Endodermal cell (in vitro differentiated cells): ENCODE results near the gene RAB31. TPM values are rescaled to one million over a fixed set of nuclear protein-coding genes. Genes with fewer than 3 reads are reported as not detected.

Source experiments
- DNase-seq: peaks from one replicate; pipeline ENCODE4 v3.0.0-alpha.2; 2017
- H3K27ac ChIP-seq: 2 replicates; pipeline ENCODE4 v1.5.1; 2013; ENCODE audit warnings: mild to moderate bottlenecking, low read depth, low read length, moderate library complexity
- H3K27me3 ChIP-seq: 2 replicates; pipeline ENCODE4 v1.6.1; 2013; ENCODE audit warnings: mild to moderate bottlenecking, low read length, moderate library complexity; ENCODE audit not compliant: insufficient read depth, control insufficient read depth, poor library complexity, severe bottlenecking
- H3K36me3 ChIP-seq: 2 replicates; pipeline ENCODE4 v1.7.0; 2013; ENCODE audit warnings: mild to moderate bottlenecking, low read length, moderate library complexity; ENCODE audit not compliant: control insufficient read depth, insufficient read depth
- H3K4me1 ChIP-seq: one replicate; pipeline ENCODE4 v1.7.0; 2013; ENCODE audit warnings: low read length; ENCODE audit not compliant: control insufficient read depth, insufficient read depth
- H3K4me3 ChIP-seq: 2 replicates; pipeline ENCODE4 v1.5.1; 2013; ENCODE audit warnings: mild to moderate bottlenecking, low read length, moderate library complexity
- H3K9ac ChIP-seq: 2 replicates; pipeline ENCODE4 v1.6.1; 2013; ENCODE audit warnings: mild to moderate bottlenecking, low read length, moderate library complexity; ENCODE audit not compliant: poor library complexity, severe bottlenecking; ENCODE audit errors: extremely low read depth
- H3K9me3 ChIP-seq: 2 replicates; pipeline ENCODE4 v1.6.1; 2013; ENCODE audit warnings: mild to moderate bottlenecking, low read length, moderate library complexity; ENCODE audit not compliant: control insufficient read depth
- H3K27ac Mint-ChIP-seq: 2 replicates; pipeline ENCODE4 v1.8.0; 2020; ENCODE audit warnings: mixed read lengths
- H3K27me3 Mint-ChIP-seq: 2 replicates; pipeline ENCODE4 v1.8.0; 2021; ENCODE audit warnings: mild to moderate bottlenecking, mixed read lengths; ENCODE audit not compliant: insufficient read depth
- H3K36me3 Mint-ChIP-seq: 2 replicates; pipeline ENCODE4 v1.8.0; 2020; ENCODE audit warnings: low read depth, mixed read lengths
- H3K4me1 Mint-ChIP-seq: 2 replicates; pipeline ENCODE4 v1.8.0; 2020; ENCODE audit warnings: mixed read lengths
- H3K4me3 Mint-ChIP-seq: 2 replicates; pipeline ENCODE4 v1.8.0; 2020; ENCODE audit warnings: mild to moderate bottlenecking, moderate library complexity, mixed read lengths
- H3K9me3 Mint-ChIP-seq: 2 replicates; pipeline ENCODE4 v1.8.0; 2020; ENCODE audit warnings: mild to moderate bottlenecking, mixed read lengths
- WGBS, 2 experiments: methylation state at CpG; one replicate each; pipeline versions ENCODE4 v1.1.5 to v1.1.7; 2013; ENCODE audit warnings: missing lambda C conversion rate in 2 of 2, mixed read lengths in 1 of 2; ENCODE audit not compliant: insufficient coverage in 1 of 2, insufficient read length in 1 of 2; 5-methylcytosine and 5-hydroxymethylcytosine counted together
- total RNA-seq, 2 donors: library from RNA; stranded (reverse); fragmentation: NEBNext Ultra II Directional in 1 of 2; extraction: Animal tissue kit (Norgen Biotek cat#: 25700) in 1 of 2; gene quantifications; 2 replicates in 1 of 2; 3 replicates in 1 of 2; pipeline ENCODE4 v1.2.1, GENCODE V29; 2021
- TF ChIP-seq, protein P1 (sequence below): fragments of 200-600 bp; sonication (generic); conservative IDR thresholded peaks from 2 replicates; pipeline ENCODE4 v1.5.0; 2021; ENCODE audit warnings: antibody characterized with exemption, mild to moderate bottlenecking

RAB31 gene
- total RNA-seq, 2 donors from 2014 or later: 11.7 to 20.3 TPM

DNA sequence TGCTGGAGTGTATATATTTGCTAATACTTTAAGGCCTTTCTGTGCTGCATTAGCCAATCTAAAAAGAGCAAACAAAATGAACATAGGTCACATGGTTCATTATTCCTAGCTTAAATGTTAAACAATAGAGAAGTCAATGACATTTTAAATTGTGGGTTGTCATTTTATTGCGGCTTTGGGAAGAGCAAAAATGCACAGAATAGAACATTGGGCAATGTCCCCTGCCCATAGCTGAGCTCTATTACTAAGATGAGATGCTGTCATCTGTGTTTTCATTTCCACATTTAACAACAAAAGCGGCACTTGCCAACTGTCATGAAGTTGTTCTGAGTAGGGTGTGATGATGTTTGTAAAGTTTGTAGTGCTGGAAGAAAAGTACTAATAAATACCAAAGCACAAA lies 202.6 kb downstream of the RAB31 start:
- H3K36me3 Mint-ChIP-seq: no peaks in the 10 kb centered on the region
- H3K4me3 Mint-ChIP-seq: no peak overlapping the region
- TF ChIP-seq, protein P1, sequence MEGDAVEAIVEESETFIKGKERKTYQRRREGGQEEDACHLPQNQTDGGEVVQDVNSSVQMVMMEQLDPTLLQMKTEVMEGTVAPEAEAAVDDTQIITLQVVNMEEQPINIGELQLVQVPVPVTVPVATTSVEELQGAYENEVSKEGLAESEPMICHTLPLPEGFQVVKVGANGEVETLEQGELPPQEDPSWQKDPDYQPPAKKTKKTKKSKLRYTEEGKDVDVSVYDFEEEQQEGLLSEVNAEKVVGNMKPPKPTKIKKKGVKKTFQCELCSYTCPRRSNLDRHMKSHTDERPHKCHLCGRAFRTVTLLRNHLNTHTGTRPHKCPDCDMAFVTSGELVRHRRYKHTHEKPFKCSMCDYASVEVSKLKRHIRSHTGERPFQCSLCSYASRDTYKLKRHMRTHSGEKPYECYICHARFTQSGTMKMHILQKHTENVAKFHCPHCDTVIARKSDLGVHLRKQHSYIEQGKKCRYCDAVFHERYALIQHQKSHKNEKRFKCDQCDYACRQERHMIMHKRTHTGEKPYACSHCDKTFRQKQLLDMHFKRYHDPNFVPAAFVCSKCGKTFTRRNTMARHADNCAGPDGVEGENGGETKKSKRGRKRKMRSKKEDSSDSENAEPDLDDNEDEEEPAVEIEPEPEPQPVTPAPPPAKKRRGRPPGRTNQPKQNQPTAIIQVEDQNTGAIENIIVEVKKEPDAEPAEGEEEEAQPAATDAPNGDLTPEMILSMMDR: no peak

DNA sequence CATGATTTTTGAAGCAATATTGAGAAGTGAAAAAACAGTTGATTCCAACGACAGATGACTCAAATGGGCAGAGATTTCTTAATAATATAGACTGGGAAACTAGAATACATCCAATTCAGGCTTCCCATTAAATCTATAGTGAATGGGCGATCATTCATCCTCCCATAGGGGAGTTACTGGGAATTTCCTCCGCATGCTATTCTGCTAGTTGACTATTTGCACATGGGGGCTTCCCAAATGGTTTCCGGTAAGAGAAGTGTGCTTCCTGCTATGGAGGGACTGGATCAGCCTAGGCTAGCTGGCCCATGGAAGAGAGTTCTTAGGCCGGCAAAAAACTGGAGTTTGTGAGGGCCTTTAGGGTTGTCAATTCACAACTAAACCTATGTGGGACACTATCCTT lies 203.1 kb downstream of the RAB31 start:
- H3K4me1 ChIP-seq: no peaks in the 10 kb centered on the region
- DNase-seq: no peak
- no peak overlapping the region for H3K27ac Mint-ChIP-seq
- peaks cover 48% of the 10 kb centered on the region for H3K27me3 Mint-ChIP-seq
- H3K4me1 Mint-ChIP-seq: peaks cover 15% of the 10 kb centered on the region
- no peaks in the 10 kb centered on the region for H3K9me3 Mint-ChIP-seq
- peaks cover 46% of the 10 kb centered on the region for H3K27me3 ChIP-seq
- no peak overlapping the region for H3K9ac ChIP-seq
- TF ChIP-seq, protein P1: no peak
- no peaks in the 10 kb centered on the region for H3K9me3 ChIP-seq
- no peak overlapping the region for H3K27ac ChIP-seq
- H3K4me3 ChIP-seq: no peak overlapping the region
- H3K36me3 ChIP-seq: no peaks in the 10 kb centered on the region
- no peak overlapping the region for H3K4me3 Mint-ChIP-seq
- no peaks in the 10 kb centered on the region for H3K36me3 Mint-ChIP-seq
- WGBS, 2 experiments: 85 to 91% methylated on average over 4 to 5 of the region's 5 CpGs

More for the DNA sequence above, 202.6 kb downstream of the RAB31 start:
- H3K9ac ChIP-seq: no peak overlapping the region
- Mint-ChIP-seq H3K27me3 (peaks cover 53% of the 10 kb centered on the region), H3K9me3 (no peaks in the 10 kb centered on the region), H3K4me1 (peaks cover 9% of the 10 kb centered on the region), H3K27ac (no peak overlapping the region)
- peaks cover 52% of the 10 kb centered on the region for H3K27me3 ChIP-seq
- H3K4me1 ChIP-seq: no peaks in the 10 kb centered on the region
- no peak overlapping the region for H3K4me3 ChIP-seq
- H3K9me3 ChIP-seq: no peaks in the 10 kb centered on the region
- no peak overlapping the region for H3K27ac ChIP-seq
- H3K36me3 ChIP-seq: no peaks in the 10 kb centered on the region
- WGBS, 2 experiments: 95% methylated on average over 1 of the region's 2 CpGs; no CpG with 5 or more reads in 1 of the 2 experiments
- DNase-seq: no peak

Other genes with a start within 250 kb of the RAB31 start
- 10 to 100 TPM; 60.5 to 64.9 TPM for gene RALBP1, start 232.8 kb upstream of the RAB31 start, total RNA-seq
- gene PPP4R1, start 93.7 kb upstream of the RAB31 start, total RNA-seq: 100 to 1,000 TPM in 1 of 2 donors, 10 to 100 TPM in 1; 85.8 to 116 TPM
- not detected for gene TXNDC2, start 177.7 kb downstream of the RAB31 start, total RNA-seq
- 100 to 1,000 TPM; 122 to 168 TPM for gene VAPA, start 205.7 kb downstream of the RAB31 start, total RNA-seq